Measurements from ENCODE around the gene DRC1.

Gene DRC1

DNA sequence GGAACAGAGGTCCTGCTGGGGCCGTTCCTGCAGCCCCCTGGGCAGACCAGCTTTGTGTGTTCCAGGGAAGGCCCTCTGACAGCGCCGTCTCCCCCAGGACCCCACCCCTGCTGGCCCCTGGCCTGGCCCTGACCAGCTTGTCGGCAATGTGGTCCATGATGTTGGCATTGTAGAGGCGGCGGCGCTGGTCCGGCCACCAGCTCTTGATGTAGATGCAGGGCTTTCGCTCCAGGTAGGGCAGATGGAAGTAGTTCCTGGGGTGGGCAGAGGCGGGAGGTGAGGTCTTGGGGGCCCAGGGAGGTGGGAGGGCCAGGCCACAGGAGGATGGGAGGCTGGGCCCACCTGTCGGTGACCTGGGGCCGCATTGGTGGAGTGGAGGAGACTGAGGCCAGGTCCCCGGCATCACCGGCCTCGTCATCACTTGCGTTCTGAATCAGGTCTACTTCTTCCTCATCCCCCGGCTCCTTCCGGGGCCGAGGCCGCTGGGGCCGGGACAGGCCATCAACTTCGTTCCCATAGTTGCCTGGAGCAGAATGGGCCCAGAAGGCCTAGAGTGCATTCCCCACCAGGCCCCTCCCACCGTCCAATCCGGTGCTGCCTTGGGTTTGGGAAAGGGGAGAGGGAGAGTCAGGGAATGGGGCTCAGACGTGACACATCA lies 77.5 kb downstream of the DRC1 start:
- no peak for DNase-seq

DNA sequence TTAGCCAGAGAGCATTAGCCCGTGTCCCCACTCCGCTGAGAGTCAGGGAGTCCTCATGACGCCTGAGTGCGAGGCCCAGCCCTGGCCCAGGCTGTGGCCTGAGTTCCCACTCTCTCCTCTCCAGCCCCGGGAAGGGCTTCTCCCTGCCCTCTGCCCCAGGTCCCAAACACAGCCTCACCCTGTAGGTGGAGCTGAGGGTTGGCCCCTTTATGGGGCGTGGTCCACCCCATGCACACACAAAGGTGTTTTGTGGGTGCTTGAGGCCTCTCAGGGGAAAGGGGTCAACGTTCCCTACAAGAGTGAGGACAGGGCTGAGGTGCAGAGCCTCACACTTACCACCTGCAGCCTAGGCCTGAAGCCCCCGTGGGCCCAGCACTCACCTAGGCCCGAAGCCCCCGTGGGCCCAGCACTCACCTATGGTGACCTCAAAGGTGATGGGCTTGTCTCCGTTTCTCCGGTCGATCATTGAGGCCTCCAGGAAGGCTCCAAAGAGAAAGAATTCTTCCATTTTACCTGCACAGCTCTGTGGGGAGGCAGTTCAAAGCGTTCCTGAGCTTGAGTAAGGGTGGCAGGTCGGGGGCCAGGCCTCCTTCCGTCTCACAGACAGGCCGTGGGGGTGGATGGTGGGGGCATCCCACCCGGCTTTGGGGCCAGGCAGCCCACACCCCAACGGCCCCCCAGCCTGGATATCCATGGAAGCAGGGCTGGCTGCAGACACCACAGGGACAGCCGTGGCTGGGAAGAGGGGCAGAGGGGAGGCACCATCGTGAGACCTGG lies 78.3 kb downstream of the DRC1 start:
- no peak for DNase-seq

DNA sequence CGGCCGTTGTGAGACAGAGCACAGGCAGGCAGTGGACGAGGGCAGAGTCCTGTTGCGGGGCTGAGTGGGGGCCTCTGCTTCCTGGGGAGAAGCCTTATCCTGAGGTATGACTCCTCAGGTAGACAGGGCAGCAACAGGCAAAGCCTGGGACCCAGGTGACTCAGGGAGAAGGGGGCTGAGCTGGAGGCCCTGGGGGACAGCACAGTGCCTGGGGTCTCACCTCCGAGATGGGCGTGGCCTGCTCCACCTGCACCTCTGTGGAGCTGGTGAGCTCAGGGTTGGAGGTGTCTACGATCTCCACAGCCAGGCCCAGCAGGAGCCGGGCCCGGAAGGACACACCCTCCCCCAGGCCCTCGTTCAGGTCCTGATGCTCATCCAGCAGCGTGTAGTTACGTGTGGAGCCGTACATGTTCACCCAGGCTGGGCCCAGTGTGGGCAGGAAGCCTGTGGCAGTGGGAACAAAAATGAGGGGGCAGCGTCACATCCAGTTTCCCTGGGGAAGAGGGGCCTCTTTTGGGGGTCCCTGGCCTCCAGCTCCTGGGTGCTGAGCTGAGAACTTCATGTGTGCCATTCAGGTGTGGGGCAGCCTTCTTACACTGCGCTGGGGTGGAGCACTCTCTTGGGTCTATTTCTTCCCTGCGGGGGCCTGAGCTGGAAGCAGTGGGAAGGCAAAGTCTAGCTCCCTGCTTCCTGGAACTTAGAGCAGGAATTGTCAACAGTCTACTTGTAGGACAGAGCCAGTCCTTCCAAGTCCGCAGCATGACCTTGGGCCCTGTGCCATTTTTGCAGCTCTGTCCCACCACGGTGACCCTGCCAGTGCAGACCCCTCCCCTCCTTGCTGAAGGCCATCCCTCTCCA lies 79.1 kb downstream of the DRC1 start:
- no peak for DNase-seq

DNA sequence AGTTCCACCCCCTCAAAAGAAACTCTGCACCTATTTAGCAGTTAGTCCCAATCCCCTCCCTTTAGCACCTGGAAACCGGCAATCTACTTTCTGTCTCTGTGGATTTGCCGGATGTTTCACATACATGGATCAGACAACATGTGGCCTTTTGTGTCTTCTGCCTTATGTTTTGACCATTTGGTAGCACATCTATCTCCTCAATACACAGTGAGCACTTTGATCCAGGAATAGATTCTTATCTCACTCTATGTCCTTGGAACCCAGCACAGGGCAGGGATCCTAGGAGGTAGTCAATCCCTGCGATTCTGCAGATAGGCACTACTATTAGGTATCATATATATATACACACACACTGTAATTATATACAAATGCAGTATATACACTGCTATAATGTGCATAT lies 80.0 kb downstream of the DRC1 start:
- DNase-seq = no peak

DNA sequence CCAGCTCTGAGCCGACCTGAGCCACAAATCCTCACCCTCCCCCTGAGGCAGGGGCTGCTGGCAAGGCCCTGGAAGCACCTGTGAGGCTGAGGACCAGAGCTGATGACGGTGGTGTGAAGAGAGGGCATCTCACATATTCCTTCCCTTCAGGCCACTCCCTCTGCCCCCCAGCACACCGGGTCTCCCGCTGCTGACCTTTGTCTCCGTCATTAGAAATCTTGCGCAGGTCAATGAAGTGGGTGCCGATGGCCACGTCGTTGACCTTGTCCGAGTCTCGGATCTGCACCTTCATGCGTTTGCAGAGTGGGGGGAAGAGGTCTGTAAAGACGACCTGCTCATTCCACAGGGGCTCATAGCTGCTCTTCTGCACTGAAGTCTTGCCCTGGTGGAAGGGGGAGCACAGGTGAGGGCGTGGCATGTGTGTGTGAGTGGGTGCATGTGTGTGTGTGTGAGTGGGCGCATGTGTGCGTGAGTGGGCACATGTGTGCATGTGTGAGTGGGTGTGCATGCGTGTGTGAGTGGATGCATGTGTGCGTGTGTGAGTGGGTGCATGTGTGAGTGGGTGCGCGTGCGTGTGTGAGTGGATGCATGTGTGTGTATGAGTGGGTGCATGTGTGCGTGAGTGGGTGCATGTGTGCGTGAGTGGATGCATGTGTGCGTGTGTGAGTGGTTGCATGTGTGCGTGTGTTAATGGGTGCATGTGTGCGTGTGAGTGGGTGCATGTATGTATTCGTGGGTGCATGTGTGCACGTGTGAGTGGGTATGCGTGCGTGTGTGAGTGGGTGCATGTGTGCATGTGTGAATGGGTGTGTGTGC lies 80.7 kb downstream of the DRC1 start:
- no peak for DNase-seq

DNA sequence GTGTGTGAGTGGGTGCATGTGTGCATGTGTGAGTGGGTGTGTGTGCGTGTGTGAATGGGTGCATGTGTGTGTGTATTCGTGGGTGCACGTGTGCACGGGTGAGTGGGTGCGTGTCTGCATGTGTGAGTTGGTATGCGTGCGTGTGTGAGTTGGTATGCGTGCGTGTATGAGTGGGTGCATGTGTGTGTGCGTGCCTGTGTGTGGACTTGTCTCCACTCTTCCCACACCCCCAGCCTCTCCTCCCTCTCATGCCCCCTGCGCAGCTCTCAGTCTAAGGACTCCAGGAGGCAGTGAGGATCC lies 81.3 kb downstream of the DRC1 start:
- no peak for DNase-seq

DNA sequence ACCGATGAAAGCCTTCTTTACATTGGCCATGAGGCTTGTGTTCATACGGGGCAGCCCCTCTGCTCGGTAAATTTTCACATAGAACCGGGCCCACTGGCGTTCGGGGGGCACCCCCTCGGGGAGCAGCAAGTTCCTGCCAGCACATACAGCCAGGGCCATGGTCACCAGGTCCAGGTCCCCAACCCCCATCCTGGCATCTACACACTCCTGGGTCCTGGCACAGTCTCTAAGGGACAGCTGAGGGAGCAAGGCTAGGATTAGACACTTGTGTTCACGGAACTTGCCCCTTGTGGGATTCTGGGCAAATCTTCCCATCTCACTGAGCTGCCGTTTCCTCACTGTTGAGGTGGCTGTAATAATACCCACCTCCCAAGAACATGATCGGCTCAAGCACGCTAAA lies 81.8 kb downstream of the DRC1 start:
- DNase-seq = no peak

DNA sequence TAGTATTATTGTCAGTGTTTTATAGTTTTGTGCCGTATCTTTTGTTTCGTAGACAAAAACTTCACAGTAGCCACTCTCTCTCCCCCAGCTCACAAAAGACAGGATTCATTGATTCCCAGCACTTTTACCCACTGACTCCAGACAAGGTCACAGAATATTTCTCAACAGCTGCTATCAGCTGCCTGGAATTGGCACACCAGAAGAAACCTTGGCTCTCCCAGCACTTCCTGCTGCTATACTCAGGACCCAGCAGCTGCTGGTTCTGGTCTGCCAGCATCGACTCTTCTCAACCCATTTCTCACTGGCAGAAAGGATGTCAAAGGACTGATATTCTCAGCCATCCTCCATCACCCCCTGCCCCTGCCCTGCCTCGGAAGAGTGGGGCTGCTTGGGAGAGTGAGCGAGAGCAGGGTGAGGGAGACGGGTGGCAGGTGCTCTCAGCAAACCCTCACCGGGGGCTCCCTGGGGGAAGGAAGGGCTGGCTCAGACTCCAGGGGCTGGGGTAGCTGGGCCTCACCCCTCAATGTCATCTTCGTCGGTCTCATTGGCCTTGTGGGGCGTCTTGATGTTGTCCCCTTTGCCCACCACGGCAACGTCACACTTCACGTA lies 82.3 kb downstream of the DRC1 start:
- DNase-seq = no peak

DNA sequence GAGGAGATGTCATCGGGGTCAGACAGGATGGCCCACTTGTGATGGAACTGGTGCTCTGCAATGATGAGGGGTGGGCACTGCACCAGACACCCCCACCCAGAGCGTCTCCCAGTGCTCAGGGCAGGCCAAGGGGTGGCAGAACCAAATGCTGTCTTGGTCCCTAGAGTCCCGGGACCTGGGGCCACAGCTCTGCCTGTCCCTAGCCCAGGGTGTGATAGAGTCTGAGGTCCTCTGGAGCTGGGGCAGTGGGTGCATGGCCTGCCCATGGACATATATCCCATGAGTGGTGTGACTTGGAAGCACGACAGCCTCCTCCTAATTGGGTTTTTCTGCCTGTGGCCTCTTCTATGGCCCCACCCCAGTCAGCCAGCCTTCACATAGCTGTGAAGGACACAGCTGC lies 82.9 kb downstream of the DRC1 start:
- no peak for DNase-seq

DNA sequence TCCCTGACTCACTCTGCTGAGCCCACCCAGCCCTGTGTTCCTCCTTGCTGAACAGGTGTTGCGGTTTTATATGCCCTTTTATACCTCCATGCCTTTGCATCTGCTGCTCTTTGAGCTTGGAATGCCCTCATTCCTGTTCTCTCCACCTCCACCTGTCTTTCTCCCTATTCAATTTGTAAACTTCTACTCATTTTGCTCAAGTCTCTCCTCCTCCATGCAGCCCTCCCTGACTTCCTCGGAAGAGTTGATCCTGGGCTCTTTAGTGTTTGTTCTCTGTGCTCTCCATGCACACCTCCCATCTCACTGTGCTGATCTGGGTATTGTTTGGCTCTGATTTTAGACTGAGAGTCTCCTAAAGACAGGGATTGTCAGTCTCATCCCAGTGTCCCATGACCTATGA lies 83.4 kb downstream of the DRC1 start:
- DNase-seq = no peak

DNA sequence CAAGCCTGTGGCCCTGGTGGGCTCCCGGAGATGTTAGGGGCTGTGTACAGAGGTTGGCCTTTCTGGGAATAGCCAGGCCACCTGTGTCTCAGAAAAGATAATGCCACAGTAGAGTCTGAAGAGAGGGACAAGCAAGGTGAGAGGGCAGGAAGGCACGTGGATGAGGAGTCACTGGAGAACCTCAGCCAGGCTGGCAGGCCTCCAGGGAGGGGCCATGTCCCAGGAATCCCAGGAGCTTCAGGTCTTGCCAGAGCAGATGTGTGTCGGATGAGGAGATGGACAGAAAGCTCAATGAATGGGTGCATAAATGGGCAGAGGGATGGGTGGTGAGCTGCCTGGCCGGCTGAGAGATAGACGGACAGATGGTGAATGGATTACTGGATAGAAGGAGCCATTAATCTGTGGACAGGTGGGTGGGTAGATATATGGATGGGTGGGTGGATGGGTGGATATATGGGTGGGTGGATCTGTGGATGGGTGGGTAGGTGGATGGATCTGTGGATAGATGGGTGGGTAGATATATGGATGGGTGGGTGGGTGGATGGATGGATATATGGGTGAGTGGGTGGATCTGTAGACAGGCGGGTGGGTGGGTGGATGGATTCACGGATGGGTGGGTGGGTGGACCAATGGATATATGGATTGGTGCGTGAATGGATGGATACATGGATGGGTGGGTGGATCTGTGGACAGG lies 84.2 kb downstream of the DRC1 start:
- DNase-seq = no peak

DNA sequence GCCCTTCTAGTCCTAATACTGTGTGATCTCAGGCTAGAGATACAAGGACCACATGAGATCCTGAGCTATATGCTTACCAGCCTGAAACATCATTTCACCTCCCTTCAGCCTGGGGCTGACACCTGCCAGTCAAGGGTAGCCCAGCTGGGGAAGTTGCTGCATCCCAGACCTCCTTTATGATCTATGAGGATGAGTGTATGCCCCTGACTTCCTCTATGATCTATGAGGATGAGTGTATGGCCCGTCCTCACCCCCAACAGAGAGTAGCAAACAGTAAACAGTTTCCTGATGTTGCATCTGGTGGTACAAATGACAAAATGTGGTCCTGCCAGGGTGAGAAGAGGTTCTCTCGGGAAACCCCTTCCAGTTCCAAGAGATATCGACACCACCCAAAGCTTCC lies 85.1 kb downstream of the DRC1 start:
- DNase-seq = no peak

DNA sequence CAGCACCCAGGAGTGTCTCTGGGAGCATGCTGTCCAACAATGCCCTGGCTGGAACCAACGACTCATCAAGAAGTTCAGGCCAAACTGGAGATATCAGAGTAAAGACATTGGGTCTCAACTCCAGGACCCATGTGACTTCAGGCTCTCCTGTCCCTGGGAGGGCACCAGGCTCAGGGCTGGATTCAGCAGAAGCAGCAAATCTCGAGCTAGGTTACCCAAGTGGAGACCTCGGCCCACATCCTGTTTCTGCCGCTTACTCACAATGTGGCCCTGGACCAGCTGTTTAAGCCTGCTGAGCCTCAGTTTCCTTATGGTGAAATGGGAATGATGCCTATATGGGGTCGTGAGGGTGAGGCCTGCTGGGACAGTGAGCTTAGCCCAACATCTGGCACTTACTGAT lies 85.5 kb downstream of the DRC1 start:
- no peak for DNase-seq

DNA sequence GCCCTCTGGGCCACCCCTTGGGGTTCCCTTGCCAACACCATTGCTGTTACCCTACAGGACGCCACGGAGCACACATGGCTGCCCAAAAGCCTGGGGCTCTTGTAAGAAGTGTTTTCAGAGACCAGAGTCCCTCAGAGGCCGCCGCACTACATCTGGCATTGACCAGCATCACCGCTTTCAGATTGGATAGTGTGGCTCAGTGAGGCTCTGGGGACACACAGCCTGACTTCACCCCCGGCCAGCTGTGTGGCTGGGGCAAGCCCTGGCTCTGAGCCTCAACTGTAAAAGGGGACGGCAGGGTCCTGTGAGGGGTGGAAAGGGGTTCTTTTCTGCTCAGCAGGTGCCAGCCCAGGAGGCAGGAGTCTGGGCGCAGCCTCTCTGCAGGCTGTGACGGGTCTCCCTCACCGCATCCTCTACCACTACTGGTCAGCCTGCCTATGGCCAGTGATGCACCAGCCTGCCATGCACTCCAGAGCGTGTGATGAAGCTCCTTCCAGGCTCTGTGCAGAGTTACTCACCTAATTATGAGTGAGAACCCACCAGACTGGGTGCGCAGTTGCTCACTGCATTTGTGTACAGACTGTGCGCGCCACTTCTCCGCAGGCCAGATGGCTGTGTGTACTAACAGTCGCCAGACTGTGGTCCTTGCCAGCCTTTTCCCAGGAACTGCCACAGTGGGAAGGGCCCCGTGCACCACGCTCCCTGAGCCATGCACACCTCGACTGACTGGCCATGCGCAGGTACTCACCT lies 86.9 kb downstream of the DRC1 start:
- no peak for DNase-seq

DNA sequence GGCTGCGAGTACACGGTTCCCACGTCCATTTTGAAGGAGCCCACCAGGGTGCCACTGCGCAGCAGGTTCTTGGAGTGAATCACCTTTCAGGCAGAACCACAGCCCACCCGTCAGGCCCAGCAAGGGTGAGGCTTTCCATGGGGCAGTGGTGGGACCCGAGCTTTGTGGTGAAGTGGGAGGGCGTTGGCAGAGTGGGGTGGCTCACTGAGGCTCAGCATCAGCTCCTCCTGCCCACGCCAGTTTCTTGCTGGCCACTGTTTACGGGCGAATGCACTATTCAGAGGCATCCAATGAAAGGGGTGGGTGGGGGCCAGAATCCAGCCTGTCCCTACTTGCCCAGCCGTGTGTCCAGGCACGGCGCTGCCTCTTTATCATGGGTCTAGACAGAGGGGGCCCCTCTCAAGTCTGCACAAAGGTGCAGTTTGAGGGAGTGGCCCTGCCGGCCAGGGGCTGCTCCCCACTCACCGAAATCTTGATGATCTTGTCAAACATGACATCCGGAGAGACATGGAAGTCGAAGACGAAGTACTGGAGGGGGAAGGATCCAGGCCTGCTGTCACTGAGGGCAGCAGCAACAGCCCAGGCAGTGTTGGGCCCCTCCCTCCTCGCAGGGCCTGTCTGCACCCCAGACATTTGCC lies 87.6 kb downstream of the DRC1 start:
- DNase-seq = no peak

DNA sequence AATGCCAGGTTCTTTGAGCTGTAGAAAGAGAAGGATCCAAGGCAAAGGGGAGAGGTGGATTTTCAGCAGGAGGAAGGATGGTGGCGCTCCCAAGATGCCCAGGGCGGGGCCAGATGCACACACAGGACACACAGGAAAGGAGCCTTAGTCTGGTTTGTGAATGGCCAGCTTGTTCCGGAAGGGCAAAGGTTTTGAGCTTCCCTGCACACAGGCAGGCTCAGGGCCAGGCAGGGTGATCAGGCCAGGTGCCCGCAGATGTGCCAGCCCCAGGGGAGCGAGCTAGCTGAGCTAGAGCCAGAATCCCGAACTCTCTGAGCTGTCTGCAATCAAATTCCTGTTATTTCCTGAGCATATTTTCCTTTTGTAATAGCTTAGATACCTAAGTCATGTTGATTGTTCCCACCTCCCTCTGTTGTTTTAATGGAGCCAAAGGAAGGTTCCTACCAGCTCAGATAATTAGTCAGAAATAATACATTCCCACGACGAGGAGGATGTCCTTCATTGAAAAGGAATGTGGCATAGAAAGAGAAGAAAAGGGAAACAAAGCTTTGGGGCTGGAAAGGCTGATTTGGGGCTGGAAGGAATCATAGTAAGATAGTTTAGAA lies 89.9 kb downstream of the DRC1 start:
- no peak for DNase-seq

DNA sequence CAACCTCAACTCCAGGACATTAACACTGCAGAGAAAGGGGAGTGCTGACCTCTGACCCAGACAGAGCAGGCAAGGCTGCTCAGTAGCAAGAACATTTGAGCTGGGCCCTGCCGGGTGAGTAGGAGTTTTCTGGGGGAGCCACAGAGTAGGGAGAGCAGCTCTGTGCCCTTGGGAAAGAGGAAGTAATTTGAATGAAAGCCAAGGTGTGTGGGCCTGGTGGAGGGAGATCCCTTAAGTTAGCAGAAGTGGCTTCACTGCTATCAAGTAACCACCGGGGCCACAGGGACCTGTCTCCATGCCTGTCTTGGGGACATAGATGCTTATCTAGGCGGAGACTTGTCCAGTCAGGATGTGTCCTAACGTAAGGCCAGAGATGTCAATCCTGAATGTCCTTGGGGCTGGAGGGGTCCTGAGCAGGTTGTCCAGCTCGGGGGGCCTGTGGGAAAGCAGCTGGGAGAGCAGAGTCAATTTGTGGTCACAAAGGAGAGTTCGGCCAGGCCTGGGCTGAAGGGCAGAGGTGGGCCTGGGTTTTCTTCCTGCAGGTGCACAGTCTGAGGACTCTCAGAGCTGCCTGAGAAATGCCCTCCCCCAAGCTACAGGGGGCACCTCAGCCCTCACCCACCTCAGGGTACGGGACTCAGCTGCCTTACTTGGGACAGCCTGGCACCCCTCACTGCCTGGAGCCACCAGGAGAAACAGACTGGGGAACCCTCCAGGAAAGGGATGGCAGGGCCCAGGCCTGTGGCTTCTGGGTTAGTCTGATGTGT lies 91.2 kb downstream of the DRC1 start:
- no peak for DNase-seq

DNA sequence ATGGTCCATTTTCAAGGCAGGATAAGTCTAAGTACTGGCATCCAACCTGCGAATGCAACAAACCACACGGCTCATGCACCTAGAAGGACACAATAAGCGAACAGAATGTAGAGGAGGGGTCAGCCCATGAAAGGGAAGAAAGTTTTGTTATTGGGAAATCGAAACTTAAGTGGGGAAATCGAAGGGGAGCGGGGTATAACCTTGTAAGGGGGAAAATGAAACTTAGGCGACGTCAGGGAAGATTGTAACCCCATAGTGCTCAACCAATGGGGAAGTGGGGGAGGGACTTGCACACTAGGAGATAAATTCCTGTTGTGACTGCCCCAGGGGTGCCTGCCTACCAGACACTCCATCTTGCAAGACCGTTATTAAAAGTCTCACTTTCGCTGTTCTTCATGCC lies 91.8 kb downstream of the DRC1 start:
- no peak for DNase-seq

DNA sequence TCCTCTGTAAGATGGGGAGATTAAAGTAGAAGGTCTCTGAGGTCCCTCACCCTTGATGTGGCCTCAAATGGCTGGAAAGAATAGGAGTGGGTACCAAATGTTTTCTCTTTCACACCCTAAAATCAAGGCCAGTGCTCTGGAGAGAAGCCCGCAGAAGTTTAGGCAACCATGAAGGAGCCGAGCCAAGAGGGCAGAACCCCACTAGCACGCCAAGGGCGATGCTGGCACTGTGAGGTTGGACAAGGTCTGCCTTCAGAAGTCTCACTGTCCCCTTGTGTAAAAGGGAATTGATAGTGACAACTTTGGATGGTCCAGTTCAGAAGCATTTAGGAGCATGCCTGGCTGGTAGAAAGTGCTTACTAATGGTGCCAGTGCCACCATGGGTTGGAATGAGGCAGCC lies 92.5 kb downstream of the DRC1 start:
- no peak for DNase-seq

DNA sequence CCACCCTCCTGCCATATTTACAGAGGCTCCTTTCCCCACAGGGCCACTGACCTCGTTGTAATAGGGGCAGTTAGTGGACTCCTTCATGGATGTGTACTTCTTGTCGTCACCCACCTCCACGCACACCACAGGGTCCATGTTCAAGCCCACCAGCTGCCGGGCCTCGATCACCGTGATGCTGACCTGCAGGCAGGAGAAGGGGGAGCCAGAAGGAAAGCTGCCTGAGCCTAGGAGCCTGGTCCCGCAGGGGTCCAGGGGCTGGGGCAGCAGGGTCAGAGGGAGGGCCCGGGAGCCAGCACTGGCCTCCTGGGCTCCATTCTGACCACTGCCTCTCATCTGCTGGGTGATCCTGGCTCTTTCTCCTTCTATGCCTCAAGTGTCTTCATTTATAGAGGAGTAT lies 93.2 kb downstream of the DRC1 start:
- DNase-seq = no peak

All from activated CD4-positive, alpha-beta T cell treated with anti-CD3 and anti-CD28 coated beads, Interleukin-2, amount 50 U/mL, for 4 hours (primary cell).